Osteocyte (in vitro differentiated cells): ENCODE results near the gene DPP9. TPM values are rescaled to one million over a fixed set of nuclear protein-coding genes. Genes with fewer than 3 reads are reported as not detected.

Experiments used
- DNase-seq: peaks from one replicate; pipeline ENCODE4 v3.0.0; 2021; ENCODE audit warnings: mixed read lengths; ENCODE audit not compliant: unreplicated experiment; ENCODE audit errors: extremely low spot score
- H3K27ac Mint-ChIP-seq: one replicate; pipeline ENCODE4 v1.8.0; 2021; ENCODE audit warnings: mild to moderate bottlenecking, mixed read lengths; ENCODE audit not compliant: unreplicated experiment
- H3K27me3 Mint-ChIP-seq: one replicate; pipeline ENCODE4 v1.8.0; 2021; ENCODE audit warnings: mixed read lengths; ENCODE audit not compliant: unreplicated experiment
- H3K36me3 Mint-ChIP-seq: one replicate; pipeline ENCODE4 v1.8.0; 2021; ENCODE audit warnings: mixed read lengths; ENCODE audit not compliant: unreplicated experiment
- H3K4me1 Mint-ChIP-seq: one replicate; pipeline ENCODE4 v1.8.0; 2021; ENCODE audit warnings: mixed read lengths; ENCODE audit not compliant: unreplicated experiment
- H3K4me3 Mint-ChIP-seq: one replicate; pipeline ENCODE4 v1.8.0; 2021; ENCODE audit warnings: mild to moderate bottlenecking, moderate library complexity, mixed read lengths; ENCODE audit not compliant: unreplicated experiment
- H3K9me3 Mint-ChIP-seq: one replicate; pipeline ENCODE4 v1.8.0; 2021; ENCODE audit warnings: mixed read lengths; ENCODE audit not compliant: unreplicated experiment
- CTCF ChIP-seq: fragments of 200-600 bp; sonication (generic); IDR thresholded peaks from 2 replicates; pipeline ENCODE4 v1.5.0; 2021; ENCODE audit warnings: antibody characterized with exemption, mild to moderate bottlenecking, moderate library complexity
- total RNA-seq: library from RNA; stranded (reverse); gene quantifications from 2 replicates; pipeline ENCODE4 v1.2.1, GENCODE V29; 2021

DPP9 gene
- total RNA-seq, 1 donor from 2014 or later, result 54.8 TPM

GRCh38 chr19:4638317-4638716 is 85.3 kb downstream of the DPP9 start:
- H3K9me3 Mint-ChIP-seq, result no peaks in the 10 kb centered on the region
- H3K36me3 Mint-ChIP-seq, result no peaks in the 10 kb centered on the region
- TF ChIP-seq CTCF, result no peak
- DNase-seq, result no peak
- no peak overlapping the region for H3K27ac Mint-ChIP-seq
- no peaks in the 10 kb centered on the region for H3K27me3 Mint-ChIP-seq
- H3K4me1 Mint-ChIP-seq, result peaks cover 29% of the 10 kb centered on the region
- H3K4me3 Mint-ChIP-seq, result no peak overlapping the region

- Mint-ChIP-seq H3K27me3 (no peaks in the 10 kb centered on the region), H3K27ac (no peak overlapping the region), H3K4me1 (peaks cover 31% of the 10 kb centered on the region), H3K36me3 (no peaks in the 10 kb centered on the region), H3K4me3 (no peak overlapping the region), H3K9me3 (no peaks in the 10 kb centered on the region)
- no peak for TF ChIP-seq CTCF
- no peak for DNase-seq
Observed at GRCh38 chr19:4636761-4637160, 86.9 kb downstream of the DPP9 start.

GRCh38 chr19:4636151-4636717 is 87.4 kb downstream of the DPP9 start:
- Mint-ChIP-seq H3K36me3 (no peaks in the 10 kb centered on the region), H3K9me3 (no peaks in the 10 kb centered on the region), H3K4me3 (peak overlapping the region; percentile 38), H3K27me3 (no peaks in the 10 kb centered on the region), H3K4me1 (peaks cover 30% of the 10 kb centered on the region), H3K27ac (peak overlapping the region; percentile 14)
- TF ChIP-seq CTCF, result peak; percentile 97
- DNase-seq, result peak; percentile 93

GRCh38 chr19:4635754-4636116 is 87.9 kb downstream of the DPP9 start:
- H3K27ac Mint-ChIP-seq, result peak overlapping the region; percentile 14
- DNase-seq, result no peak
- no peaks in the 10 kb centered on the region for H3K9me3 Mint-ChIP-seq
- no peaks in the 10 kb centered on the region for H3K36me3 Mint-ChIP-seq
- TF ChIP-seq CTCF, result no peak
- peaks cover 29% of the 10 kb centered on the region for H3K4me1 Mint-ChIP-seq
- H3K4me3 Mint-ChIP-seq, result peak overlapping the region; percentile 38
- H3K27me3 Mint-ChIP-seq, result no peaks in the 10 kb centered on the region

- no peaks in the 10 kb centered on the region for H3K27me3 Mint-ChIP-seq
- no peaks in the 10 kb centered on the region for H3K36me3 Mint-ChIP-seq
- DNase-seq, result no peak
Observed at GRCh38 chr19:4633140-4633967, 90.3 kb downstream of the DPP9 start.

More at GRCh38 chr19:4633140-4633967, 90.3 kb downstream of the DPP9 start:
- Mint-ChIP-seq H3K9me3 (no peaks in the 10 kb centered on the region), H3K27ac (peak overlapping the region; percentile 52), H3K4me1 (peaks cover 15% of the 10 kb centered on the region), H3K4me3 (no peak overlapping the region)
- peak; percentile 79 for TF ChIP-seq CTCF
